Astrocyte (in vitro differentiated cells and primary cell): Measurements from ENCODE around the gene ARF3.
A peak's percentile ranks its signal among the peaks of the same experiment; 100 is the strongest.

Experiments used
- EZH2 ChIP-seq: IDR thresholded peaks from 2 replicates; pipeline ENCODE4 v1.6.1; 2012; ENCODE audit warnings: mild to moderate bottlenecking, low read length, inconsistent platforms; ENCODE audit not compliant: insufficient read depth
- TF ChIP-seq, protein P1 (sequence below): IDR thresholded peaks from 2 replicates; pipeline ENCODE4 v1.5.1; 2011; ENCODE audit warnings: low read depth, mild to moderate bottlenecking, inconsistent platforms, low read length, moderate library complexity; ENCODE audit not compliant: insufficient read depth

DNA sequence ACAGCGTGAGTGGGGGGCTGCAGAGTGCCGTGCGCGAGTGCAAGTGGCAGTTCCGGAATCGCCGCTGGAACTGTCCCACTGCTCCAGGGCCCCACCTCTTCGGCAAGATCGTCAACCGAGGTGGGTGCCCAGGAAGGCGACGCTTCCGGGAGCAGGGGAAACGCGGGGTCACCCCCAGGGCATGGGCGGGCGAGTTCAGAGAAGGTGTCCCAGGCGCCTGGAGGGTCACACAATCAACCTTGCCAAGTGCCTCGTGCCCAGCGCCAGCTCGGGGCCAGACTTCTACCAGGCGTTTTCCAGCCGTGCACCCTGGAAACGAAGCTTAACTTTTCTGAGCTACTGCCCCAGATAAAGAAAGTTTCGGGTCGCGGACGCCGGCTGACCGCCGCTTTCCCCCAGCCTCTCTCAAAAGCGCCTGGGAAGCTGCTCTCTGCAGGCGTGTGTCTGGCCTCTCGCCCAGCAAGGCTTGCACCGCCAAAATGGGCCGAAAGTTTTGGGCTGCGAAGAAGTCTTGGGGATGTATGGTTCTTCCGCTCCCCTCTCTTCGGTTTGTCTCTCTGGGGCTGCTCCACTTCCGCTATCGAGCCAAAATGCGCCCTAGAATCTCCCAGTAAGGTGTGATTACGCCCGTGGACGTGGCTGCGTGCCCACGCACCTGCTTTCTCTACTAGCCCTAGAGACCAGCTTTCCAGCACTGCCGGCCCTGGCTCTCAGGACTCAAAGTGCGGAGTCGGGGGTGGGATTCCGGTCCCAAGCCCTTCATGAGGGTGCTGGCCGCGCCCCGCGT, 22.5 kb upstream of the ARF3 start:
- TF ChIP-seq, protein P1, sequence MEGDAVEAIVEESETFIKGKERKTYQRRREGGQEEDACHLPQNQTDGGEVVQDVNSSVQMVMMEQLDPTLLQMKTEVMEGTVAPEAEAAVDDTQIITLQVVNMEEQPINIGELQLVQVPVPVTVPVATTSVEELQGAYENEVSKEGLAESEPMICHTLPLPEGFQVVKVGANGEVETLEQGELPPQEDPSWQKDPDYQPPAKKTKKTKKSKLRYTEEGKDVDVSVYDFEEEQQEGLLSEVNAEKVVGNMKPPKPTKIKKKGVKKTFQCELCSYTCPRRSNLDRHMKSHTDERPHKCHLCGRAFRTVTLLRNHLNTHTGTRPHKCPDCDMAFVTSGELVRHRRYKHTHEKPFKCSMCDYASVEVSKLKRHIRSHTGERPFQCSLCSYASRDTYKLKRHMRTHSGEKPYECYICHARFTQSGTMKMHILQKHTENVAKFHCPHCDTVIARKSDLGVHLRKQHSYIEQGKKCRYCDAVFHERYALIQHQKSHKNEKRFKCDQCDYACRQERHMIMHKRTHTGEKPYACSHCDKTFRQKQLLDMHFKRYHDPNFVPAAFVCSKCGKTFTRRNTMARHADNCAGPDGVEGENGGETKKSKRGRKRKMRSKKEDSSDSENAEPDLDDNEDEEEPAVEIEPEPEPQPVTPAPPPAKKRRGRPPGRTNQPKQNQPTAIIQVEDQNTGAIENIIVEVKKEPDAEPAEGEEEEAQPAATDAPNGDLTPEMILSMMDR, result no peak
- TF ChIP-seq EZH2, result peak; percentile 88
